Esophagus (tissue), 2 donors: ENCODE data around the gene ENOX1. TPM values are rescaled to one million over a fixed set of nuclear protein-coding genes. Genes with fewer than 3 reads are reported as not detected.

ENCODE experiments used
- H3K27ac ChIP-seq, 2 donors: one replicate each; pipeline ENCODE4 v1.5.1; 2013; ENCODE audit warnings: low read depth in 2 of 2, mild to moderate bottlenecking in 2 of 2, inconsistent platforms in 1 of 2, low read length in 1 of 2, moderate library complexity in 1 of 2
- H3K27me3 ChIP-seq, 2 donors: one replicate each; pipeline ENCODE4 v1.6.1; 2013; ENCODE audit warnings: low read length in 2 of 2, control low read depth in 1 of 2, mild to moderate bottlenecking in 1 of 2; ENCODE audit not compliant: insufficient read depth in 2 of 2, control insufficient read depth in 1 of 2
- H3K36me3 ChIP-seq, 2 donors: one replicate each; pipeline ENCODE4 v1.6.1; 2013; ENCODE audit warnings: low read length in 1 of 2; ENCODE audit not compliant: control insufficient read depth in 2 of 2, insufficient read depth in 2 of 2
- H3K4me1 ChIP-seq, 2 donors: one replicate each; pipeline ENCODE4 v1.6.1; 2013; ENCODE audit warnings: low read length in 1 of 2; ENCODE audit not compliant: control insufficient read depth in 2 of 2, insufficient read depth in 2 of 2
- H3K4me3 ChIP-seq, 2 donors: one replicate each; pipeline ENCODE4 v1.5.1; 2013; ENCODE audit warnings: low read length in 2 of 2, mild to moderate bottlenecking in 2 of 2, low read depth in 1 of 2, moderate library complexity in 1 of 2
- H3K9me3 ChIP-seq, 2 donors: one replicate each; pipeline ENCODE4 v1.6.1; 2013; ENCODE audit warnings: mild to moderate bottlenecking in 2 of 2, low read depth in 1 of 2, low read length in 1 of 2, moderate library complexity in 1 of 2; ENCODE audit not compliant: control insufficient read depth in 2 of 2, insufficient read depth in 1 of 2
- WGBS, 2 donors: extraction: QIAGEN DNeasy Blood & Tissue Kit; methylation state at CpG; one replicate each; pipeline ENCODE4 v1.1.7; 2013; 5-methylcytosine and 5-hydroxymethylcytosine counted together
- polyA plus RNA-seq, 2 donors: library from polyadenylated mRNA; stranded (reverse); fragments of 200-250 nt; gene quantifications; one replicate each; pipeline ENCODE4 v1.2.3, GENCODE V29; 2013
- donor health status: healthy with polysubstance abuse.
- donor health status: Bipolar disorder and iron deficiency.

The ENOX1 gene
- polyA plus RNA-seq, 2 donors = 0.10 to 0.29 TPM

DNA sequence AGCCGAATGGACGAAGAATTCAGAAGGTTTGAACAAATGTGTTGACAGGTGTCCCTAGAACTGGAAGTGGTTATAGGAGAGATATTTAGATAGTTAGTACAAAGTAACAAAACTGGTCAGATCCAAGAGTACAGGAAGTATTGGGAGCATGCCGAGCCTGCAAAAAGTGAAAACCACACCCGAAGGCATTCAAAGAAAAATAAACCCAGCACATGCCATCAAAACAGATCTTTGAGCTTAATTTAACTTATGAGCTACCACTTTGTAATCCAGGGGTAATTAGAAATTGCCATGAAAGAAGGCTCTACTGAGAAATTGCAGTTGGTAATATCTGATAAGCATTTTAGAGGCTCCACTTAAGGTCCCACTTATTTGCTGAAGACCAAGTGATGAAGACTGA lies 549.2 kb downstream of the ENOX1 start:
- no peak overlapping the region for H3K4me3 ChIP-seq
- H3K36me3 ChIP-seq = no peaks in the 10 kb centered on the region
- no peak overlapping the region for H3K27ac ChIP-seq
- H3K9me3 ChIP-seq = no peaks in the 10 kb centered on the region
- WGBS, 2 donors = 80 to 81% methylated on average over 4 of the region's 4 CpGs
- H3K4me1 ChIP-seq = no peaks in the 10 kb centered on the region
- no peaks in the 10 kb centered on the region for H3K27me3 ChIP-seq

DNA sequence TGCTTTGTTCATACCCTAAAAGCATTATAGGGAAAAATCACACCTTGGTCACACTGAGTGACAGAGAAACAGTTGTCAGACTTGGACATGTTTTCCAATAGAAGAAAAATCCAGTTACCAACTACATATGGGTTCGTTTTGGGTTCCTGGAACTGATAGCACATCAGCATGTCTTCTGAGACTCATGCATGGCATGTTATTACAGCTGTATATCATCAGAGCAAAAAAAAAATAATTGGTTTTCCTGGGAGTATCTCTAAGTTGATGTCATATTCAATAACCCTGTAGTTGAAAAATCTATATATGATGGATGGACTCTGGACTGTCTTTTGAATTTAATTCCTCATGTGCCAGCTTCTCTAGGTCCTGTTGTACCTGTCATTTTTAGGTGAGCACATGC lies 551.7 kb downstream of the ENOX1 start:
- no peaks in the 10 kb centered on the region for H3K36me3 ChIP-seq
- WGBS, 2 donors = 66% methylated on average over 1 of the region's 1 CpG
- no peak overlapping the region for H3K27ac ChIP-seq

DNA sequence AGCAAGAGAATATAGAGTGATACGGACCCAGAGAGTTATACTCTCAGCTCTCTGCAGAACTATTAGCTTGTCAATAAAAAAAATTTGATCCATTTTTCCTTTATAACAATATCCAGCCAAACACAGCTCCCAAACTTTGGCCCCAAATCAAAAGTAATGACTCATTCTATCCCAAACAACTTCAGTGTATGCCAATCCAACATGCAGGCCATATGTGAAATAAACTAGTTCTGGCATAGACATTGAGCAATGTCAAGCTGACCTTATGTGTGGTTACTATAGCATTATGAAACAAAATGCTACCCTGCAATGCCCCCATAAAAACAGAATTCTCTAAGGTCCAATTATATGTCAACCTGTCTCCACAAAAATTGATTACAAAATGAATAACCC lies 553.9 kb downstream of the ENOX1 start:
- Histone ChIP-seq H3K27me3 (no peaks in the 10 kb centered on the region), H3K36me3 (no peaks in the 10 kb centered on the region), H3K9me3 (no peaks in the 10 kb centered on the region), H3K4me3 (no peak overlapping the region), H3K4me1 (no peaks in the 10 kb centered on the region), H3K27ac (no peak overlapping the region)
- 75 to 84% methylated on average over 1 of the region's 1 CpG for WGBS, 2 donors

More for the DNA sequence above, 551.7 kb downstream of the ENOX1 start:
- no peaks in the 10 kb centered on the region for H3K9me3 ChIP-seq
- no peaks in the 10 kb centered on the region for H3K27me3 ChIP-seq
- H3K4me1 ChIP-seq = no peaks in the 10 kb centered on the region
- H3K4me3 ChIP-seq = no peak overlapping the region

DNA sequence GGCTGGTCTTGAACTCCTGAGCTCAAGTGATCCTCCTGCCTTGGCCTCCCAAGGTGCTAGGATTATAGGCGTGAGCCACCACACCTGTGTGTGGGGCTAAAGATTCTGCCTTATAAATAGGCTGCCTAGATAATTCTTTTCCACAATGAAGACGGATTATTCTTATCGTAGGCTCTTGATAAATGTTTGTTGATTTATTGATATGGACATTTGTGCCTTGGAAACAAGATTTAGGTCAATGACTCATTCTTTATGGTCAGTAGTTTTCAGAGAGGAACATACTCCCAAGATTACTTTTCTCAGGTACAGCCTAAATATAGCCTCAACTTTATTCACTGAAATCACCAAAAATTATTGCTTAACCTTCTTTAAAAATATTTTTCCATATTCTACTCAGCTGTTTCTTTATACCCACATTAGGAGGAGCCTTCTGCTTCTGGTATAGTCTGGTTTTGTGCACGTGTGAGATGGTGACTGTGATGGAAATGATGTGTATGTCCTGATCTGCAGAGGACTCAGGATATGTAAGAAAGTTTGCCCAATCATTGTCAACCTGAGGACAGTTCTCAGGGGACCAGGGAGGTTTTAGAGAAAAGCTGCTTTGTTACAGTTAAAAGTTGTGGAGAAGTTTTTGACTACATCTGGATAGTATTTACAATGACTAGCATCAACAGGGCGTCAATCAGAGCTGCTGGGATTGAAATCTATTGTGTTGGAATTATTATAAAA lies 554.5 kb downstream of the ENOX1 start:
- no peaks in the 10 kb centered on the region for H3K36me3 ChIP-seq
- no peaks in the 10 kb centered on the region for H3K27me3 ChIP-seq
- no peak overlapping the region for H3K4me3 ChIP-seq
- 74 to 87% methylated on average over 5 of the region's 5 CpGs for WGBS, 2 donors
- H3K4me1 ChIP-seq = no peaks in the 10 kb centered on the region
- no peak overlapping the region for H3K27ac ChIP-seq
- H3K9me3 ChIP-seq = no peaks in the 10 kb centered on the region

DNA sequence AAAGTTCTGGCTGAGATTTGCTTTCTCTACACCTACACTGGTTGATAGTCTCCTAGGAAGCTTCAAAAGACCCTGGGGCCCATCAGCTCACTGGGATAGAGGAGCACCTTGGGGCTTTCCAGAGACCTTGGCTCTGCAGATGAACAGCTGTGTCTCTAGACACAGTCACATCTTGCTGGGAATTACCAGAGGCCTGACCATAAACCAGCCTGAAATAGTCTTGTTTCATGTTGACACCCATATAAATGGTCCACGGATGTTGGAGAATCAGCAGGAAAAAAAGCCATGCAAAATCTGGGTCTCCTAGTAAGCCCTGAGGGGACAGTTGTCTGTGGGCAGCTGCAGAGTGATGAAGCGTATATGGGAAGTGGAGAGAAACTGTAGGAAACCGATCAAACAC lies 555.8 kb downstream of the ENOX1 start:
- Histone ChIP-seq H3K36me3 (no peaks in the 10 kb centered on the region), H3K27me3 (no peaks in the 10 kb centered on the region), H3K4me1 (no peaks in the 10 kb centered on the region), H3K9me3 (no peaks in the 10 kb centered on the region), H3K4me3 (no peak overlapping the region), H3K27ac (no peak overlapping the region)
- WGBS, 2 donors = 71 to 78% methylated on average over 3 of the region's 3 CpGs

DNA sequence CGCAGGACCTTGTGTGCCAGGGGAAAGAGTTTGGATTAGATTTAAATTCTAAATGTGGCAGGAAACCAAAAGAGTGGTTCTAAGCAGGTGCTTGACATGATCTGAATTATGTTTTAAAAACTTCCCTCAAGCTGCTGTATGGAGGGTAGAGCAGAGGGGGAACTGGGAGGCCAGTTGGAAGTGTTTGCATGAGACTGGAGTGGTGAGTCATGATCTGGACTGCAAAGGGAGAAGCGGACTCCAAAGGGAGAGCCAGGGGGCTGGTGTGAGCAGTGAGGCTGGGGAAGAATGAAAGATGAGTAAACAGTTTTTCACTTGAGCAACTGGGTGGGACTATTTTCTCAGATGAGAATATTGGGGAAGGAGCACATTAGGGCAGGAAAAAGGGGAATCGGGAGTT lies 557.3 kb downstream of the ENOX1 start:
- no peaks in the 10 kb centered on the region for H3K27me3 ChIP-seq
- WGBS, 2 donors = 55 to 58% methylated on average over 3 of the region's 3 CpGs
- no peak overlapping the region for H3K4me3 ChIP-seq
- no peaks in the 10 kb centered on the region for H3K36me3 ChIP-seq
- no peak overlapping the region for H3K27ac ChIP-seq
- no peaks in the 10 kb centered on the region for H3K9me3 ChIP-seq
- H3K4me1 ChIP-seq = no peaks in the 10 kb centered on the region

DNA sequence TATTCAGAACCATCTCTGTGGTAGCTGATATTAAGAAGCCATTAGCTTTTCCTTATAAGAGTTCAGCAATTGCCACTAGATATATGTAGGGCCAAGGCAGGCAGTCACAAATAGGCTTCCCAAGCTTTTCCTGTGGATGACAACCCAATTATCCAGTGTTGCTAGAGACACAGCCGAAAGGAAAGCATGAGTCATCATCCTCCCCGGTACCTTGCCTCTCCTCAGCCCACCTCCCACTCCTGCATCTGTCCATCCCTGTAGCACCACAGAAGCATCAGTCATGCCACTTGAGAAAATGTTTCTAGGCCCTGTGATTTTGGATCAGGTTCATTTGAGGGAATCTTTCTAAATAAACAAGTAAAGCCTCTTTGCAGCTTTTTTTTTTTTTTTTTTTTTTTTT lies 559.1 kb downstream of the ENOX1 start:
- WGBS, 2 donors = 32 to 34% methylated on average over 2 of the region's 2 CpGs
- Histone ChIP-seq H3K27me3 (no peaks in the 10 kb centered on the region), H3K4me1 (no peaks in the 10 kb centered on the region), H3K4me3 (no peak overlapping the region), H3K36me3 (no peaks in the 10 kb centered on the region), H3K27ac (no peak overlapping the region), H3K9me3 (no peaks in the 10 kb centered on the region)

DNA sequence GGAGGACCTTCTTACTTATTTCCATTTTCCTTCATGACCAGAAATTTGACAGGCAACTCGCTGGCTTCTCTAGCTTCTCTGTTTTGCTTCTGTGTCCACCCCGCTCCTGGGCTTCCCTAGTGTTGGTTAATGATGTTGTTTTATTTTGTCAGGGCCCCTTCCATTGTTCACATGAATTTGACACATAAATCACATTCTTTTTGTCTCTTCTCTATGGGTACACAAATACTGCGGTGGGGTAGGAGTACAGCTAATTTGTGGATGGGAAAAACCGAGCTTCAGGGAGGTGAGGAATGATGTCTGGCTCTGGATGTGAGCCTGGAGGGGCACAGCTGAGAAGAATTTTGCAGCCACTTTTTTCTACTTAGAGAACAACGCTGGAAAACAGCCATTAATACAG lies 563.6 kb downstream of the ENOX1 start:
- 71 to 72% methylated on average over 5 of the region's 5 CpGs for WGBS, 2 donors
- no peak overlapping the region for H3K27ac ChIP-seq

DNA sequence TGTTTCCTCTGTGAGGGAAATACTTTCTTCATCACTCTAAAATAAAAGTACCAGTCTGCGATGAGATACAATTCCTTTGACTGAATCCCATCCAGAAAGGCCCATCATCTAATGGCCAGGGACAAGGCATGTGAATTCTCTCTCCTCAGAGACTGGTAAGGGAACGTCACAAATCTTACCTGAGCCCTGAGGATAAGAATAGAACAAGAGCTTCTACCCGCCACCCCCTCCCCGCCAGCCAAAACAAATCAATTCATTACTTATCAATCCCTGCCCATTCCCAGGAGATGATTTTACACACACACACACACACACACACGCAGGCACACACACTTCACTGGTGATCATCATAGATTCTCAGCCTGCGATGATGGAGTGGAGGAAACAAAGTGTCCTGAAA lies 564.7 kb downstream of the ENOX1 start:
- Histone ChIP-seq H3K4me1 (no peaks in the 10 kb centered on the region), H3K4me3 (no peak overlapping the region), H3K27ac (no peak overlapping the region), H3K9me3 (no peaks in the 10 kb centered on the region), H3K27me3 (no peaks in the 10 kb centered on the region), H3K36me3 (no peaks in the 10 kb centered on the region)
- 87 to 90% methylated on average over 6 of the region's 6 CpGs for WGBS, 2 donors

More for the DNA sequence above, 563.6 kb downstream of the ENOX1 start:
- H3K36me3 ChIP-seq = no peaks in the 10 kb centered on the region
- no peaks in the 10 kb centered on the region for H3K27me3 ChIP-seq
- H3K9me3 ChIP-seq = no peaks in the 10 kb centered on the region
- no peak overlapping the region for H3K4me3 ChIP-seq
- no peaks in the 10 kb centered on the region for H3K4me1 ChIP-seq

DNA sequence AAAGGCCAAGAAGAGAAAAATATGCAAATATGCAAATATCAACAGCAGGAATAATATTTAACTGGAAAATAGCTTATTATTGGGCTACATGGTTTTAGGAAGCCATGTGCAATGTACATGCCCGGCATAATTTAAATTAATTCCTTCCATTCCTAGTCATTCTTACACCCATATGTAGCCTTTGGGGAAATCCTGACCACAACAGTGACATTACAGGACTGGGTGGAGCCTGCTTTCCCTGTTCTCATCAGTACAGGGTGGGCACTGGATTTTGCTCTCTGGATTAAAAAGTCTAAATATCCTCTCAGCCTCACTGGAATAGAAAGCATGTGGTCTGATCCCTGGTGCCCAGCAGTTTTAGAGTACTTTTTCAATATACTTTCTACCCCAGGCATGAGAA lies 565.2 kb downstream of the ENOX1 start:
- H3K4me3 ChIP-seq = no peak overlapping the region
- 88 to 96% methylated on average over 1 of the region's 1 CpG for WGBS, 2 donors
- no peaks in the 10 kb centered on the region for H3K9me3 ChIP-seq
- H3K36me3 ChIP-seq = no peaks in the 10 kb centered on the region
- H3K27ac ChIP-seq = no peak overlapping the region
- H3K4me1 ChIP-seq = peaks cover 0 to 3% of the 10 kb centered on the region in 2 donors
- no peaks in the 10 kb centered on the region for H3K27me3 ChIP-seq
